Measurements from ENCODE around the gene GRID2. TPM values are rescaled to one million over a fixed set of nuclear protein-coding genes. Genes with fewer than 3 reads are reported as not detected.

The GRID2 gene
- total RNA-seq, 1 experiment from 2014 or later = not detected

DNA sequence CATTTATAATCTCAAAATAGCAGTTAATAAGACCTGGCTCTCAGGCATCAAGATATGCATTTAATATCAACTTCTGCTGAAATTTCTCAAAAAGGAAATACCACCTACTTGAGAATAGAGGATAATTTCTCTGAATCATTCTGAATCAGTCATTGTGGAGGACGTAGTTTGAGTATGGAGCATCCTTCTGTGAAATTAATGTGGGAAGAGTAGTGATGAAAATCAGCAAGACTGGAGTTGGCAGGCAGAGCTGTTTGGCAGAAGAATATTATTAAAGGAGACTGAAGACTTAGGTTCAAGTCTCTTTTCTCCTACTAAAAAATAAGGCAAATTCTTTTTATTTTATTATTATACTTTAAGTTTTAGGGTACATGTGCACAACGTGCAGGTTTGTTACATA is 1199.2 kb downstream of the GRID2 start:
- POLR2A ChIA-PET = interaction anchor here (0.6 to 0.7 kb wide), 2 partner anchors 85 to 274 kb away, joined by 4 to 5 read pairs; no protein-coding TSS in a partner anchor
- CTCF ChIA-PET = interaction anchor here (0.6 kb wide), 1 partner anchor 177 kb away, joined by 3 read pairs; no protein-coding TSS in a partner anchor
- H3K27ac Mint-ChIP-seq (ENCODE audit: low read depth, unreplicated experiment) = no peak overlapping the region
- intact Hi-C loops (cut with micrococcal nuclease) = no loop called here
- TF ChIP-seq, protein P1, sequence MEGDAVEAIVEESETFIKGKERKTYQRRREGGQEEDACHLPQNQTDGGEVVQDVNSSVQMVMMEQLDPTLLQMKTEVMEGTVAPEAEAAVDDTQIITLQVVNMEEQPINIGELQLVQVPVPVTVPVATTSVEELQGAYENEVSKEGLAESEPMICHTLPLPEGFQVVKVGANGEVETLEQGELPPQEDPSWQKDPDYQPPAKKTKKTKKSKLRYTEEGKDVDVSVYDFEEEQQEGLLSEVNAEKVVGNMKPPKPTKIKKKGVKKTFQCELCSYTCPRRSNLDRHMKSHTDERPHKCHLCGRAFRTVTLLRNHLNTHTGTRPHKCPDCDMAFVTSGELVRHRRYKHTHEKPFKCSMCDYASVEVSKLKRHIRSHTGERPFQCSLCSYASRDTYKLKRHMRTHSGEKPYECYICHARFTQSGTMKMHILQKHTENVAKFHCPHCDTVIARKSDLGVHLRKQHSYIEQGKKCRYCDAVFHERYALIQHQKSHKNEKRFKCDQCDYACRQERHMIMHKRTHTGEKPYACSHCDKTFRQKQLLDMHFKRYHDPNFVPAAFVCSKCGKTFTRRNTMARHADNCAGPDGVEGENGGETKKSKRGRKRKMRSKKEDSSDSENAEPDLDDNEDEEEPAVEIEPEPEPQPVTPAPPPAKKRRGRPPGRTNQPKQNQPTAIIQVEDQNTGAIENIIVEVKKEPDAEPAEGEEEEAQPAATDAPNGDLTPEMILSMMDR (IDR thresholded peaks at IDR 0.05; ENCODE audit: unreplicated experiment) = no peak
- H3K27me3 Mint-ChIP-seq (ENCODE audit: insufficient read depth, unreplicated experiment) = no peaks in the 10 kb centered on the region
- H3K4me1 Mint-ChIP-seq (ENCODE audit: insufficient read depth, unreplicated experiment) = no peaks in the 10 kb centered on the region
- H3K9me3 Mint-ChIP-seq (ENCODE audit: unreplicated experiment) = no peaks in the 10 kb centered on the region
- H3K36me3 Mint-ChIP-seq (ENCODE audit: insufficient read depth, unreplicated experiment) = no peaks in the 10 kb centered on the region
- BruUV-seq (replicated peaks) = no TSS peak
- no peak overlapping the region for H3K4me3 Mint-ChIP-seq (ENCODE audit: unreplicated experiment)
- DNase-seq (ENCODE audit: unreplicated experiment) = no peak

DNA sequence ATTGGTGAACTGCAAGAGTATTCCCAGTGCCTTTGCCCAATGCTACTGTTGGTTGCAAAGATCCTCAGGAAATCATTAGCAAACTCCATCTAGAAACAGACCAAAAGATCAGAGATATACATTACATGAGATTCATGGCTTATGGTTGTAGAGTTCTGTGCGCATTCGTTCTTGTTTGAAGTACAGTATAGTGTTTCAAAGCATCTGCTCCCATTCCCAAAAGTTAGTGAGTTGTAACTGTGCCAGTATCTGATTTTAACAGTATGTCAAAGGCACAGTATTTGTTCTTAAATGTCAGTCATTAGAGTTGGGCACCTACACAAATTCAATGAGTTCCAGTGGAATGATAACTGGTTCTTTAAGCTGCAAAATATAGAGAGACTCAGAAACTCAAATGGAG is 1210.1 kb downstream of the GRID2 start:
- no peak overlapping the region for H3K4me3 Mint-ChIP-seq (ENCODE audit: unreplicated experiment)
- intact Hi-C loops (cut with micrococcal nuclease) = no loop called here
- H3K27me3 Mint-ChIP-seq (ENCODE audit: insufficient read depth, unreplicated experiment) = no peaks in the 10 kb centered on the region
- no peaks in the 10 kb centered on the region for H3K4me1 Mint-ChIP-seq (ENCODE audit: insufficient read depth, unreplicated experiment)
- ChIA-PET CTCF (no interaction called here), POLR2A (no interaction called here)
- no TSS peak for BruUV-seq (replicated peaks)
- TF ChIP-seq, protein P1 (IDR thresholded peaks at IDR 0.05; ENCODE audit: unreplicated experiment) = no peak
- no peaks in the 10 kb centered on the region for H3K9me3 Mint-ChIP-seq (ENCODE audit: unreplicated experiment)
- H3K36me3 Mint-ChIP-seq (ENCODE audit: insufficient read depth, unreplicated experiment) = no peaks in the 10 kb centered on the region
- no peak overlapping the region for H3K27ac Mint-ChIP-seq (ENCODE audit: low read depth, unreplicated experiment)
- DNase-seq (ENCODE audit: unreplicated experiment) = no peak

DNA sequence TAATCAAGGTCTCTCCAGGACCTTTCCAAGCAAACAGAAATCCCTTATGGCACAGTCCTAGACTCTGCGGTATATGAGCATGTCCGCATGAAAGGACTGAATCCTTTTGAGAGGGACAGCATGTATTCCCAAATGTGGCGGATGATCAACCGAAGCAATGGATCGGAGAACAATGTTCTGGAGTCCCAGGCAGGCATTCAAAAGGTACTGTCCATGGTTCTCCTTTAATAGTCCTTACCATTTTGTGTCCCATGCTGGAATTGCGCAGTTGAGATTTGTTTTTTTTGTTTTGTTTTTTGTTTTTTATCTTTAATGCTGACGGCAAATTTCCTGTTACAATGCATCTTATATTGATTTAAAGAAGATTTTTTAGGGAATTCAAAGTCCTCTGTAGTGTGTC is 1211.4 kb downstream of the GRID2 start:
- no peaks in the 10 kb centered on the region for H3K4me1 Mint-ChIP-seq (ENCODE audit: insufficient read depth, unreplicated experiment)
- POLR2A ChIA-PET = no interaction called here
- no peaks in the 10 kb centered on the region for H3K27me3 Mint-ChIP-seq (ENCODE audit: insufficient read depth, unreplicated experiment)
- DNase-seq (ENCODE audit: unreplicated experiment) = no peak
- TF ChIP-seq, protein P1 (IDR thresholded peaks at IDR 0.05; ENCODE audit: unreplicated experiment) = no peak
- intact Hi-C loops (cut with micrococcal nuclease) = no loop called here
- no peak overlapping the region for H3K4me3 Mint-ChIP-seq (ENCODE audit: unreplicated experiment)
- H3K27ac Mint-ChIP-seq (ENCODE audit: low read depth, unreplicated experiment) = no peak overlapping the region
- CTCF ChIA-PET = no interaction called here
- BruUV-seq (replicated peaks) = no TSS peak
- no peaks in the 10 kb centered on the region for H3K36me3 Mint-ChIP-seq (ENCODE audit: insufficient read depth, unreplicated experiment)
- H3K9me3 Mint-ChIP-seq (ENCODE audit: unreplicated experiment) = no peaks in the 10 kb centered on the region

DNA sequence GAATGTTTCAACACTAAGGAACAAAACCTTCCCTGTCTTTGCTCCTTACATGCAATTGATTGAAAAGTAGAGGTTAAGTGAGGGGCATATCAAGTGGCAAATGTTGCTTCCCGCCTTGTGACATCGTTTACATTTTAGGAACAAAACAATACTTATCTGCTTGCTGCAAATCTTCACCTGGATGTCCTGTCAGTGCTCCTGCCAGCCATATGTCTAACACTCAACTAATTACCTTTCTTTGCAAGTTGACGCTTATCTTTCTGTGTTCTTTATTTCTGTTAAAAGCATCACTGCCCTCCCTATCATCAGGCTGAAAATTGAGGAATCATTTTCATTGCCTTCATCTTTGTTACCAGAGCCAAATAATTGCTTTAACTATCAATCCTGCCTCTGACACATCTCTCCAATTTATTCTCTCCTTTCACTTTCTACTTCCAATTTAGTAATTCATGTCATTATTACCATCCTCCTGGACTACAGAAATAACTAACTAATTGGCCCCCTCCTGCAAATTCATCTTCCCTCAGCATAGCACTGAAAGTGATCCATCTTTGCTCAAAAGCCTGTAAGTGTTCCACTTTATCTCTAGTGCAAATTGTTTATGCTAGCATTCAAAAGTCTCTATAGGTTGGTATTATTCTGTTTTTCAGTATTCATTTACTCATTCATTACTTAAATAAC is 1226.1 kb downstream of the GRID2 start:
- H3K4me1 Mint-ChIP-seq (ENCODE audit: insufficient read depth, unreplicated experiment) = no peaks in the 10 kb centered on the region
- intact Hi-C loops (cut with micrococcal nuclease) = no loop called here
- no peaks in the 10 kb centered on the region for H3K27me3 Mint-ChIP-seq (ENCODE audit: insufficient read depth, unreplicated experiment)
- no peak for DNase-seq (ENCODE audit: unreplicated experiment)
- BruUV-seq (replicated peaks) = no TSS peak
- H3K9me3 Mint-ChIP-seq (ENCODE audit: unreplicated experiment) = no peaks in the 10 kb centered on the region
- no peak overlapping the region for H3K4me3 Mint-ChIP-seq (ENCODE audit: unreplicated experiment)
- POLR2A ChIA-PET = interaction anchor here (0.5 kb wide), 1 partner anchor 1055 kb away, joined by 3 read pairs; no protein-coding TSS in a partner anchor
- H3K27ac Mint-ChIP-seq (ENCODE audit: low read depth, unreplicated experiment) = no peak overlapping the region
- TF ChIP-seq, protein P1 (IDR thresholded peaks at IDR 0.05; ENCODE audit: unreplicated experiment) = no peak
- H3K36me3 Mint-ChIP-seq (ENCODE audit: insufficient read depth, unreplicated experiment) = no peaks in the 10 kb centered on the region
- CTCF ChIA-PET = no interaction called here

All from MCF 10A (cell line).